Neural cell (in vitro differentiated cells): ENCODE measurements around the gene GAB4. TPM values are rescaled to one million over a fixed set of nuclear protein-coding genes. Genes with fewer than 3 reads are reported as not detected.

Experiments
- H2AFZ ChIP-seq: fragments of 200-600, 300-800 bp; sonication (generic), shearing (Covaris generic); 2 replicates; pipeline ENCODE4 v1.6.0; 2014; ENCODE audit warnings: low read depth, mild to moderate bottlenecking, antibody characterized with exemption, low read length, moderate library complexity
- H3F3A ChIP-seq: fragments of 200-600 bp; shearing (Covaris generic); 2 replicates; pipeline ENCODE4 v1.6.1; 2016; ENCODE audit warnings: mild to moderate bottlenecking, moderate library complexity, mixed read lengths, antibody characterized with exemption, low read length; ENCODE audit not compliant: insufficient read depth, poor library complexity, severe bottlenecking
- H3K27ac ChIP-seq: fragments of 200-600, 300-800 bp; sonication (generic), shearing (Covaris generic); 2 replicates; pipeline ENCODE4 v1.5.1; 2014; ENCODE audit warnings: mild to moderate bottlenecking, low read length, moderate library complexity
- H3K27me3 ChIP-seq: fragments of 300-800, 200-600 bp; sonication (generic), shearing (Covaris generic); 2 replicates; pipeline ENCODE4 v1.6.0; 2014; ENCODE audit warnings: mild to moderate bottlenecking, low read depth, low read length, moderate library complexity; ENCODE audit not compliant: insufficient read depth
- H3K36me3 ChIP-seq: fragments of 300-800, 200-600 bp; sonication (generic), shearing (Covaris generic); 2 replicates; pipeline ENCODE4 v1.5.1; 2014; ENCODE audit warnings: mild to moderate bottlenecking, antibody characterized with exemption, low read length, moderate library complexity; ENCODE audit not compliant: insufficient read depth
- H3K4me2 ChIP-seq: fragments of 300-800, 200-600 bp; sonication (generic), shearing (Covaris generic); 2 replicates; pipeline ENCODE4 v1.6.0; 2014; ENCODE audit warnings: mild to moderate bottlenecking, low read length
- H3K4me3 ChIP-seq: fragments of 300-800, 200-600 bp; sonication (generic), shearing (Covaris generic); 2 replicates; pipeline ENCODE4 v1.5.1; 2014; ENCODE audit warnings: mild to moderate bottlenecking, low read length, moderate library complexity
- H3K79me2 ChIP-seq: fragments of 200-600 bp; shearing (Covaris generic); replicated peaks from 2 replicates; pipeline ENCODE4 v1.6.0; 2014; ENCODE audit warnings: mild to moderate bottlenecking, low read length, moderate library complexity; ENCODE audit not compliant: insufficient read depth
- H3K9ac ChIP-seq: fragments of 300-800, 200-600 bp; sonication (generic), shearing (Covaris generic); 2 replicates; pipeline ENCODE4 v1.6.1; 2016; ENCODE audit warnings: mild to moderate bottlenecking, low read length, mixed read lengths
- H3K9me2 ChIP-seq: fragments of 200-600 bp; shearing (Covaris generic); 2 replicates; pipeline ENCODE4 v1.6.1; 2016; ENCODE audit warnings: mild to moderate bottlenecking, low read length, mixed read lengths; ENCODE audit not compliant: insufficient read depth
- H3K9me3 ChIP-seq: fragments of 200-600, 300-800 bp; sonication (generic), shearing (Covaris generic); 2 replicates; pipeline ENCODE4 v1.6.1; 2016; ENCODE audit warnings: mild to moderate bottlenecking, mixed run types, low read length, moderate library complexity, mixed read lengths
- H4K20me1 ChIP-seq: fragments of 200-600 bp; shearing (Covaris generic); 2 replicates; pipeline ENCODE4 v1.6.1; 2016; ENCODE audit warnings: mild to moderate bottlenecking, mixed run types; ENCODE audit not compliant: insufficient read depth
- EP300 ChIP-seq: fragments of 450-650 bp; conservative IDR thresholded peaks from 2 replicates; pipeline ENCODE4 v1.6.1; 2014; ENCODE audit warnings: antibody characterized with exemption, mild to moderate bottlenecking, moderate library complexity; ENCODE audit not compliant: poor library complexity, severe bottlenecking
- EZH2 ChIP-seq: fragments of 200-600, 300-800 bp; shearing (Covaris generic), sonication (generic); IDR thresholded peaks from 2 replicates; pipeline ENCODE4 v1.6.1; 2014; ENCODE audit warnings: antibody characterized with exemption, low read length, borderline replicate concordance, mild to moderate bottlenecking; ENCODE audit not compliant: insufficient read depth, poor library complexity, severe bottlenecking
- MXI1 ChIP-seq: fragments of 450-650 bp; conservative IDR thresholded peaks from 2 replicates; pipeline ENCODE4 v1.6.1; 2014; ENCODE audit warnings: antibody characterized with exemption, mild to moderate bottlenecking; ENCODE audit not compliant: poor library complexity, severe bottlenecking
- POLR2AphosphoS5 ChIP-seq: IDR thresholded peaks from 2 replicates; pipeline ENCODE4 v1.6.1; 2012
- RAD21 ChIP-seq: fragments of 450-650 bp; conservative IDR thresholded peaks from 2 replicates; pipeline ENCODE4 v1.6.1; 2014; ENCODE audit warnings: antibody characterized with exemption, mild to moderate bottlenecking, moderate library complexity
- REST ChIP-seq: IDR thresholded peaks from 2 replicates; pipeline ENCODE4 v1.6.1; 2012; ENCODE audit warnings: borderline replicate concordance
- SMC3 ChIP-seq: fragments of 450-650 bp; conservative IDR thresholded peaks from 2 replicates; pipeline ENCODE4 v1.6.1; 2014; ENCODE audit warnings: antibody characterized with exemption, mild to moderate bottlenecking, moderate library complexity; ENCODE audit not compliant: poor library complexity
- TAF1 ChIP-seq: IDR thresholded peaks from 2 replicates; pipeline ENCODE4 v1.6.1; 2012; ENCODE audit warnings: low read depth
- polyA plus RNA-seq: library from polyadenylated mRNA; depleted of rRNA; stranded (reverse); fragments of >200 nt; gene quantifications from 2 replicates; pipeline ENCODE4 v1.2.3, GENCODE V29; 2014
- TF ChIP-seq, protein P1 (sequence below): fragments of 450-650 bp; IDR thresholded peaks from 2 replicates; pipeline ENCODE4 v1.5.1; 2014; ENCODE audit warnings: antibody characterized with exemption, mild to moderate bottlenecking, moderate library complexity; ENCODE audit not compliant: poor library complexity, severe bottlenecking

The GAB4 gene
- polyA plus RNA-seq, 1 donor from 2014 or later, result not detected

DNA sequence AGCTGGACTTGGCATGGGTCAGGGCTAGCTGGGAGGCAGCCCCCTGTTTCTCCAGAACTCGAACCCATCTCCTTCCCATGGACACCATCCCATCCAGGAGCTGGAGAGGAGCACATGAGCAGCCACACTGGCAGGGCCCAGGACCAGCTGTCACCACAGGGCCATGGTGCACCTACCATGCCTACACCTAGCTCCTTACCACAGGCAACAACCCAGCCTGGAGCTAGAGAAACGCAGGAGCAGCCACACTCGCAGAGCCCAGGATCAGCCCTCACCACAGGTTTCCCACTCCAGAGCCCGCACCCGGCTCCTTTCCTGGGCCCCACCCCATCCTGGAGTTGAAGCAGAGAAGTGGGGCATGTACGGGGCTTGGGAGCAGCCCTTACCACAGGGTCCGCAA is 50.2 kb downstream of the GAB4 start:
- Histone ChIP-seq H3K27me3 (no peaks in the 10 kb centered on the region), H3K4me3 (no peak overlapping the region), H3K27ac (no peak overlapping the region), H3K9me3 (no peaks in the 10 kb centered on the region), H2AFZ (no peak overlapping the region), H4K20me1 (no peaks in the 10 kb centered on the region), H3K36me3 (no peaks in the 10 kb centered on the region), H3K4me2 (no peak overlapping the region), H3K9me2 (no peaks in the 10 kb centered on the region), H3K9ac (no peak overlapping the region), H3F3A (no peaks in the 10 kb centered on the region), H3K79me2 (no peaks in the 10 kb centered on the region)
- TF ChIP-seq SMC3 (no peak), EZH2 (no peak), TAF1 (no peak), REST (no peak)

GRCh38 chr22:16956290-16956689 is 51.7 kb downstream of the GAB4 start:
- Histone ChIP-seq H3K4me3 (no peak overlapping the region), H3K79me2 (no peaks in the 10 kb centered on the region), H3F3A (no peaks in the 10 kb centered on the region), H4K20me1 (no peaks in the 10 kb centered on the region), H3K27me3 (no peaks in the 10 kb centered on the region), H3K9me2 (no peaks in the 10 kb centered on the region), H2AFZ (no peak overlapping the region), H3K27ac (no peak overlapping the region), H3K9ac (no peak overlapping the region), H3K4me2 (no peak overlapping the region), H3K36me3 (no peaks in the 10 kb centered on the region), H3K9me3 (no peaks in the 10 kb centered on the region)
- TF ChIP-seq, protein P1, sequence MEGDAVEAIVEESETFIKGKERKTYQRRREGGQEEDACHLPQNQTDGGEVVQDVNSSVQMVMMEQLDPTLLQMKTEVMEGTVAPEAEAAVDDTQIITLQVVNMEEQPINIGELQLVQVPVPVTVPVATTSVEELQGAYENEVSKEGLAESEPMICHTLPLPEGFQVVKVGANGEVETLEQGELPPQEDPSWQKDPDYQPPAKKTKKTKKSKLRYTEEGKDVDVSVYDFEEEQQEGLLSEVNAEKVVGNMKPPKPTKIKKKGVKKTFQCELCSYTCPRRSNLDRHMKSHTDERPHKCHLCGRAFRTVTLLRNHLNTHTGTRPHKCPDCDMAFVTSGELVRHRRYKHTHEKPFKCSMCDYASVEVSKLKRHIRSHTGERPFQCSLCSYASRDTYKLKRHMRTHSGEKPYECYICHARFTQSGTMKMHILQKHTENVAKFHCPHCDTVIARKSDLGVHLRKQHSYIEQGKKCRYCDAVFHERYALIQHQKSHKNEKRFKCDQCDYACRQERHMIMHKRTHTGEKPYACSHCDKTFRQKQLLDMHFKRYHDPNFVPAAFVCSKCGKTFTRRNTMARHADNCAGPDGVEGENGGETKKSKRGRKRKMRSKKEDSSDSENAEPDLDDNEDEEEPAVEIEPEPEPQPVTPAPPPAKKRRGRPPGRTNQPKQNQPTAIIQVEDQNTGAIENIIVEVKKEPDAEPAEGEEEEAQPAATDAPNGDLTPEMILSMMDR, result no peak
- TF ChIP-seq MXI1 (no peak), RAD21 (no peak), SMC3 (no peak), EZH2 (no peak), TAF1 (no peak), REST (no peak), EP300 (no peak), POLR2AphosphoS5 (no peak)
